Measurements from ENCODE around the gene BCL2.
"Not testable (repeated sequence)": the region's sequence is repeated elsewhere in the genome, so short reads cannot be mapped to it uniquely, and the experiment has no call there.

Gene BCL2

GRCh38 chr18:63213936-63214671, 105.5 kb downstream of the BCL2 start:
- DNase-seq (no peak), ATAC-seq (no peak)
- Mint-ChIP-seq H3K36me3 (ENCODE audit: low read depth) (peaks cover 42% of the 10 kb centered on the region), H3K27ac (peak overlapping the region; percentile 99), H3K27me3 (no peaks in the 10 kb centered on the region), H3K4me1 (peaks cover 97% of the 10 kb centered on the region), H3K9me3 (peaks cover 8% of the 10 kb centered on the region), H3K4me3 (peak overlapping the region; percentile 42)

DNA sequence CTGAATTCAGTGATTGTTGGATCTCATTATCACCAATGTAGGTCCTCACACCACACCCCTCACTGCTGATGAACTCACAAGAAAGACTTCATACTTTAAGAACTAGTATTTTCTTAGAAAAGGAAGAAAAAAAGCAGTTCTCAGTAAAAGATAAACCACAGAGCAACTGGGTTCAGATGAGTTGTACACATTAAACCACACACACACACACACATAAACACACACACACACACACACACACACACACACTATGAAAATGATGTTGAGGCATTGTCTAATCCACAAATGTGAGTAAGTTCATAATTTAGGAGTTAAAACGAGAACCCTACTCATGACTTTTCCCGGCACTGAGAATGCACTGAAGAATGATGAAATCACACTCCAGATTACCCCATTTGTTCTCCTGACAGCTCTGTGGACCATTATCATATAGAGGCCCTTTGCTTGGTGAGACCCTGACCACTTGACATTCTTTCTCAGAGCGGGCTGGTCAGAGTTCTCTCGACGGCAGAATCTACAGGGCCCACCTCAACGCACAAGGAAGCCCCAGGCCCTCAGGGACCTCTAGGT, 106.2 kb downstream of the BCL2 start:
- Mint-ChIP-seq H3K4me3 (peak overlapping the region; percentile 53), H3K36me3 (ENCODE audit: low read depth) (peaks cover 39% of the 10 kb centered on the region), H3K9me3 (peaks cover 2% of the 10 kb centered on the region), H3K4me1 (peaks cover 98% of the 10 kb centered on the region), H3K27me3 (no peaks in the 10 kb centered on the region), H3K27ac (peak overlapping the region; percentile 99)
- ATAC-seq: peak; percentile 58
- DNase-seq: no peak

DNA sequence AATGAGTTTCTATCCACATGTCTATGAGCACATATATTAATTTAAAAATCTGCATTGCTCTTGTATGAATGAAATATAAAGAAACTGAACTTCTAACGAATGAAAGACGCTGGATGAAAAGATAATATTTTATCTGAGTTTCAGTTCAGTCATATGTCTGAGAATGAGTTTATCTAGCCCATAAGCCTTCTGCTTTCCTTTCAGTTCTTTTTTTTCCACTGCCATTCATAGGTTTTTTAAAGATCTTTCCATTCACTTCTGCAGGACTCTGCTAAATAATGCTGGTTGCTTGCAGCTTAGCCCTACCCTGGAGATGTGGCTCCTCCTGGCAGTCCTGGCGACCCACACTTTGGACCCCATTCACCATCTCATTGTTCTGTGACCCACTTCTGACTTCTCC, 109.0 kb downstream of the BCL2 start:
- ATAC-seq: peak; percentile 43

DNA sequence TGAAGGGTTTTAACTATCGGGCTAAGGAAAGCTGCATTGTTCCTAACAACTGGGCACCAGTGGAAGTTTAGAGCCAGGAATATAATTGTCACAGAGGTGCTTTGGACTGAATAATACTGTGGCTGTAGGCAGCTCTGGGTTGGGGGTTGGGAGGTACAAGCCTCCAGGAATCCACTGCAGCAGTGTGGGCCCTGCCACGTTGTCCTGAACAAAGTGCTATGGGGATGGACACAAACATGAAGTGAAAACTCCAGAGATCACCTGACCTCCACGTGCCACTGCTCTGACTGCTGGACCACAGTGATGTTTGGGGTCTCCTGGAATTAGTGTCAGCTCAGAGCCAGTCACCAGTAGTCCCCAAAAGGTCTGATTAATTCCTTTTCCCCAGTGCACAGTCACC, 110.9 kb downstream of the BCL2 start:
- H3K9me3 Mint-ChIP-seq: no peaks in the 10 kb centered on the region
- DNase-seq (no peak), ATAC-seq (no peak)
- H3K36me3 Mint-ChIP-seq (ENCODE audit: low read depth): peaks cover 29% of the 10 kb centered on the region
- peak overlapping the region; percentile 99 for H3K27ac Mint-ChIP-seq
- no peaks in the 10 kb centered on the region for H3K27me3 Mint-ChIP-seq
- H3K4me1 Mint-ChIP-seq: peaks cover 98% of the 10 kb centered on the region
- peak overlapping the region; percentile 81 for H3K4me3 Mint-ChIP-seq

More for the DNA sequence above, 109.0 kb downstream of the BCL2 start:
- Mint-ChIP-seq H3K4me1 (peaks cover 98% of the 10 kb centered on the region), H3K27me3 (no peaks in the 10 kb centered on the region), H3K4me3 (peak overlapping the region; percentile 81), H3K27ac (peak overlapping the region; percentile 99), H3K36me3 (ENCODE audit: low read depth) (peaks cover 38% of the 10 kb centered on the region), H3K9me3 (no peaks in the 10 kb centered on the region)
- DNase-seq: no peak

GRCh38 chr18:63207835-63208234, 111.7 kb downstream of the BCL2 start:
- Mint-ChIP-seq H3K27ac (peak overlapping the region; percentile 99), H3K27me3 (no peaks in the 10 kb centered on the region), H3K9me3 (no peaks in the 10 kb centered on the region), H3K4me3 (peak overlapping the region; percentile 81), H3K36me3 (ENCODE audit: low read depth) (peaks cover 27% of the 10 kb centered on the region), H3K4me1 (peaks cover 98% of the 10 kb centered on the region)
- DNase-seq (no peak), ATAC-seq (no peak)

DNA sequence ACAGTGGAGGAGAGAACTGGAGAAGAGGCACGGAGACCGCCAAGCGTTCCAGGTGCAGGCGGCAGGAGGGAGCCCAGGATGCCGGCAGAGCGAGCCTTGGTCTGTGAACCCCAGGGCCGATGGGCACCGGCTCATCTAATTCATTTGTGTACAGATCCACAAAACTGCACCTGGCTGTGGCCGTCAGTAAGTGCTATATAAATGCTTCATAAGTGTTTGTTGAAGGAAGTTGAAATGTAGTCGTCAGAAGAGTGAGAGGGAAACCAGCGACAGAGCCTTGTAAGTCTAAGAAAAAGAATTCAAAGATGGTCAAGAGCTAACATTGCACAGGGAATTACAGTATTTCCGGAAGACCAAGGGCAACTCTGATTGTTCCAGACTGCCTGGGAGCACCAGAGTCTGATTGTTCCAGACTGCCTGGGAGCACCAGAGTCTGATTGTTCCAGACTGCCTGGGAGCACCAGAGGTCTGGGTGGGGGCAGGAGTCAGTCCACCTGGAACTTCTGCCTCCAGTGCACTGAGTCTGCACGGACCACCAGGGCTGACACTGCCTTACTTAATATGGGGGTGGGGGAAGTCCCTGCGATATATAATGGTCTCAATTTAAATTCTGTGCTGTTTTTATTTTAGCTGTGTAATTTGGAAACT, 112.3 kb downstream of the BCL2 start:
- Mint-ChIP-seq H3K9me3 (no peaks in the 10 kb centered on the region), H3K27ac (peak overlapping the region; percentile 99), H3K27me3 (no peaks in the 10 kb centered on the region), H3K4me3 (peak overlapping the region; percentile 81), H3K36me3 (ENCODE audit: low read depth) (peaks cover 27% of the 10 kb centered on the region), H3K4me1 (peaks cover 98% of the 10 kb centered on the region)
- DNase-seq (peak; percentile 58), ATAC-seq (peak; percentile 53)

- peaks cover 93% of the 10 kb centered on the region for H3K4me1 Mint-ChIP-seq
- H3K27me3 Mint-ChIP-seq: no peaks in the 10 kb centered on the region
- DNase-seq: no peak
- peaks cover 22% of the 10 kb centered on the region for H3K36me3 Mint-ChIP-seq (ENCODE audit: low read depth)
- H3K4me3 Mint-ChIP-seq: peak overlapping the region; percentile 81
- no peak for ATAC-seq
- no peaks in the 10 kb centered on the region for H3K9me3 Mint-ChIP-seq
- H3K27ac Mint-ChIP-seq: peak overlapping the region; percentile 99
These were observed 113.0 kb downstream of the BCL2 start for GRCh38 chr18:63206433-63207142.

- no peak for DNase-seq
- peak overlapping the region; percentile 99 for H3K27ac Mint-ChIP-seq
- H3K27me3 Mint-ChIP-seq: no peaks in the 10 kb centered on the region
- peaks cover 93% of the 10 kb centered on the region for H3K4me1 Mint-ChIP-seq
- H3K9me3 Mint-ChIP-seq: no peaks in the 10 kb centered on the region
- H3K36me3 Mint-ChIP-seq (ENCODE audit: low read depth): peaks cover 21% of the 10 kb centered on the region
- H3K4me3 Mint-ChIP-seq: peak overlapping the region; percentile 81
- ATAC-seq: peak; percentile 49
These were observed 113.7 kb downstream of the BCL2 start for GRCh38 chr18:63205791-63206252.

- no peak for ATAC-seq
- Mint-ChIP-seq H3K36me3 (ENCODE audit: low read depth) (peaks cover 11% of the 10 kb centered on the region), H3K9me3 (no peaks in the 10 kb centered on the region), H3K4me3 (no peak overlapping the region), H3K4me1 (peaks cover 74% of the 10 kb centered on the region), H3K27me3 (no peaks in the 10 kb centered on the region), H3K27ac (peak overlapping the region; percentile 21)
- no peak for DNase-seq
These were observed 116.1 kb downstream of the BCL2 start for GRCh38 chr18:63203497-63203896.

DNA sequence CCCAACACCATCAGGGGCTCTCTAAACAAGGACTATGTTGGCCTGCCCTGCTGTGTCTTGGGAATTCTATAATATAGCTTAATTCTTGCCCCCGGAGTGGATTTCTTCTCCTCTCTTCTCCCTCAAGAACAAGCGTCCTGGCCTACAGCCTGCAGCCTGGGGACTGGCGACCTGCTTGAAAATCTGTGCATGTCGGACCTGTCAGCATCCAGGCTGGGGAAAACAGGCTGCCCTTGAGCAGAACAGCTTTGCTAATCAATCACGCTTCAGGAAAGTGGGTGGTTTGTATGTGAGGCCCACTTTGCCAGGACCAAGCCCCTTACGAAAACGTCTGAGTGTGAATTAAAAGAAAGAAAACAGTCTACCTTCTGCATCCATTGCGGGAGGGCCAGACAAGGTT, 116.7 kb downstream of the BCL2 start:
- peak overlapping the region; percentile 11 for H3K27ac Mint-ChIP-seq
- no peak for DNase-seq
- no peak overlapping the region for H3K4me3 Mint-ChIP-seq
- H3K4me1 Mint-ChIP-seq: peaks cover 67% of the 10 kb centered on the region
- H3K9me3 Mint-ChIP-seq: no peaks in the 10 kb centered on the region
- H3K27me3 Mint-ChIP-seq: no peaks in the 10 kb centered on the region
- no peak for ATAC-seq
- peaks cover 11% of the 10 kb centered on the region for H3K36me3 Mint-ChIP-seq (ENCODE audit: low read depth)

DNA sequence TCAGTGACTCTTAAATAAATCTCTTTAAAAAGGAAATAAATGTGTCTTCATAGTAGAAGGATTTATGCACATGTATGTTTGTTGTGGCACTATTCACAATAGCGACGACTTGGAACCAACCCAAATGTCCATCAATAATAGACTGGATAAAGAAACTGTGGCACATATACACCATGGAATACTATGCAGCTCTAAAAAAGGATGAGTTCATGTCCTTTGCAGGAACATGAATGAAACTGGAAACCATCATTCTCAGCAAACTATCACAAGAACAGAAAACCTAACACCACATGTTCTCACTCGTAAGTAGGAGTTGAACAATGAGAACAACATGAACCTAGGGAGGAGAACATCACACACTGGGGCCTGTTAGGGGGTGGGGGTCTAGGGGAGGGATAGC, 118.1 kb downstream of the BCL2 start:
- not testable (repeated sequence) for DNase-seq

DNA sequence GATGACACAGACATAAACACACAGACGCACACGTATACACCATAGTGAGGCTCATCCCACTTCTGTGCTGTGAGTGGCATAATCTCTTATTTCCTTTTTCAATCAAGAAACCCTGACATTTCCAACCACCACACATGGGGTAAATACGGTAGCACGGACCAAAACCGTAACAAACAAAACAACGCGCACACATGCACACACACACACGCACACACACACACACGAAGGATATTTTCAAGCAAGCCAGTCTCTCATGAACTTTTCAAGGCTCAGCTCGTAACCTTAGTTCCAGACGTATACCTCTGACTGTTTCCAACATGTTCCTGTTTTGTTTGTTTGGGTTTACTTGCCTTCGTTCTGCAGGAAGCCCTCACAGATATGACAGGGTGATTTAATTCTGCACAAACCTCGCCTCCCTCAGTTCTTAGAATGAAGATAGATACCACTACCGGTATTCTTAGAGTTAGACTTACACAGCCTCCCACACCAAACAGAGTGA, 119.8 kb downstream of the BCL2 start:
- Mint-ChIP-seq H3K36me3 (ENCODE audit: low read depth) (peaks cover 5% of the 10 kb centered on the region), H3K4me1 (peaks cover 49% of the 10 kb centered on the region), H3K27ac (no peak overlapping the region), H3K9me3 (no peaks in the 10 kb centered on the region), H3K4me3 (no peak overlapping the region), H3K27me3 (no peaks in the 10 kb centered on the region)
- peak; percentile 84 for ATAC-seq
- DNase-seq: no peak

More for the DNA sequence above, 118.1 kb downstream of the BCL2 start:
- ATAC-seq; H3K27me3 Mint-ChIP-seq; H3K36me3 Mint-ChIP-seq (ENCODE audit: low read depth); H3K4me3 Mint-ChIP-seq; H3K9me3 Mint-ChIP-seq: not testable (repeated sequence)
- peaks cover 53% of the 10 kb centered on the region for H3K4me1 Mint-ChIP-seq
- peak overlapping the region; percentile 57 for H3K27ac Mint-ChIP-seq

DNA sequence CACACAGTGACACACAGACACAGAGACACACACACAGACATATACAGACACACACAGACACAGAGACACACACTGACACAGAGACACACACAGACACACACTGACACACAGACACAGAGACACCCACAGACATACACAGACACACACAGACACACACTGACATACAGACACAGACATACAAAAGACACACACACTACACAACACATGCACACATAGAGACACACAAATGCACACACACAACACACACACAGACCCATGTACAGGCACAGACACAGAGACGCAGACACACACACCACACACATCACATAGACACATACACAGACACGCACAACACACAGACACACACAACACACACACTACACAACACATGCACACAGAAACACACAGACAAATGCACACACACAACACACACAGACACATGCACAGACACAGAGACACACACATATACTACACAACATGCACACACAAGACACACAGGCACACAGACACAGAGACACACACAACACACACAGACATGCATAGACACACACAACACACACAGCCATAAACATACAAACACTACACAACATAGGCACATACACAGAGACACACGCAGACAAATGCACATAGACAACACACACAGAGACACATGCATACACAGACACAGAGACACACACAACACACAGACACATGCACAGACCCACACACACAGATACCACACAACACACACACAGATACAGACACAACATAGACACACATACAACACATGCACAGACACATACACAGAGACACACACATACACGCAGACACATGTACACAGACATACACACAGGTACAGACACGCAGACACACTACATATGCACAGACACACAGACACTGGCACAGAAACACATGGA, 120.5 kb downstream of the BCL2 start:
- Mint-ChIP-seq H3K4me3 (no peak overlapping the region), H3K4me1 (peaks cover 44% of the 10 kb centered on the region), H3K9me3 (no peaks in the 10 kb centered on the region), H3K36me3 (ENCODE audit: low read depth) (peaks cover 5% of the 10 kb centered on the region), H3K27ac (no peak overlapping the region), H3K27me3 (no peaks in the 10 kb centered on the region)
- DNase-seq (no peak), ATAC-seq (no peak)

Measured in activated naive CD8-positive, alpha-beta T cell treated with anti-CD3 and anti-CD28 coated beads, Interleukin-2, amount 50 U/mL, for 24 hours (primary cell).